Mesendoderm (in vitro differentiated cells): Measurements from ENCODE around the gene PRKCG.

ENCODE experiments used
- DNase-seq: peaks from one replicate; pipeline ENCODE4 v3.0.0; 2013
- H2AK5ac ChIP-seq: 2 replicates; pipeline ENCODE4 v1.6.1; 2013; ENCODE audit warnings: low read length, inconsistent platforms
- H2BK120ac ChIP-seq: 2 replicates; pipeline ENCODE4 v1.6.1; 2013; ENCODE audit warnings: low read depth, mild to moderate bottlenecking, low read length, moderate library complexity, mixed read lengths
- H2BK15ac ChIP-seq: replicated peaks from 2 replicates; pipeline ENCODE4 v1.6.1; 2013; ENCODE audit warnings: low read depth, mild to moderate bottlenecking, moderate library complexity
- H2BK5ac ChIP-seq: 2 replicates; pipeline ENCODE4 v1.6.1; 2013; ENCODE audit warnings: low read length, inconsistent platforms
- H3K18ac ChIP-seq: 2 replicates; pipeline ENCODE4 v1.6.1; 2013; ENCODE audit warnings: mild to moderate bottlenecking, low read length, mixed read lengths
- H3K23ac ChIP-seq: one replicate; pipeline ENCODE4 v1.6.1; 2013; ENCODE audit warnings: low read length
- H3K27ac ChIP-seq: 2 replicates; pipeline ENCODE4 v1.5.1; 2013; ENCODE audit warnings: low read depth, mild to moderate bottlenecking, inconsistent platforms, low read length, moderate library complexity
- H3K27me3 ChIP-seq: 2 replicates; pipeline ENCODE4 v1.6.1; 2013; ENCODE audit warnings: low read length, control low read depth, mild to moderate bottlenecking, inconsistent platforms; ENCODE audit not compliant: insufficient read depth, poor library complexity
- H3K36me3 ChIP-seq: 2 replicates; pipeline ENCODE4 v1.6.1; 2013; ENCODE audit warnings: low read length, inconsistent platforms; ENCODE audit not compliant: control insufficient read depth, insufficient read depth
- H3K4ac ChIP-seq: one replicate; pipeline ENCODE4 v1.6.1; 2013; ENCODE audit warnings: low read depth, mild to moderate bottlenecking, low read length, moderate library complexity
- H3K4me1 ChIP-seq: 2 replicates; pipeline ENCODE4 v1.6.1; 2013; ENCODE audit warnings: low read depth, low read length, inconsistent platforms; ENCODE audit not compliant: control insufficient read depth
- H3K4me2 ChIP-seq: 2 replicates; pipeline ENCODE4 v1.6.1; 2013; ENCODE audit warnings: low read length
- H3K4me3 ChIP-seq: 2 replicates; pipeline ENCODE4 v1.5.1; 2013; ENCODE audit warnings: mild to moderate bottlenecking, low read length
- H3K56ac ChIP-seq: one replicate; pipeline ENCODE4 v1.6.1; 2013; ENCODE audit warnings: low read length
- H3K79me1 ChIP-seq: 2 replicates; pipeline ENCODE4 v1.6.1; 2013; ENCODE audit warnings: low read length, inconsistent platforms
- H3K79me2 ChIP-seq: 2 replicates; pipeline ENCODE4 v1.6.1; 2013; ENCODE audit warnings: mild to moderate bottlenecking, low read length; ENCODE audit not compliant: control insufficient read depth, insufficient read depth
- H3K9ac ChIP-seq: 2 replicates; pipeline ENCODE4 v1.6.1; 2013; ENCODE audit warnings: low read length, inconsistent platforms
- H4K5ac ChIP-seq: one replicate; pipeline ENCODE4 v1.6.1; 2013; ENCODE audit warnings: low read length
- H4K8ac ChIP-seq: one replicate; pipeline ENCODE4 v1.6.1; 2013; ENCODE audit warnings: low read depth, mild to moderate bottlenecking, control low read depth, low read length, moderate library complexity
- WGBS: extraction: QIAGEN DNeasy Blood & Tissue Kit; methylation state at CpG from one replicate; pipeline ENCODE4 v1.1.7; 2013; ENCODE audit warnings: low lambda C conversion rate, missing lambda C conversion rate; ENCODE audit not compliant: insufficient coverage; ENCODE audit errors: extremely low coverage; 5-methylcytosine and 5-hydroxymethylcytosine counted together

Gene PRKCG

DNA sequence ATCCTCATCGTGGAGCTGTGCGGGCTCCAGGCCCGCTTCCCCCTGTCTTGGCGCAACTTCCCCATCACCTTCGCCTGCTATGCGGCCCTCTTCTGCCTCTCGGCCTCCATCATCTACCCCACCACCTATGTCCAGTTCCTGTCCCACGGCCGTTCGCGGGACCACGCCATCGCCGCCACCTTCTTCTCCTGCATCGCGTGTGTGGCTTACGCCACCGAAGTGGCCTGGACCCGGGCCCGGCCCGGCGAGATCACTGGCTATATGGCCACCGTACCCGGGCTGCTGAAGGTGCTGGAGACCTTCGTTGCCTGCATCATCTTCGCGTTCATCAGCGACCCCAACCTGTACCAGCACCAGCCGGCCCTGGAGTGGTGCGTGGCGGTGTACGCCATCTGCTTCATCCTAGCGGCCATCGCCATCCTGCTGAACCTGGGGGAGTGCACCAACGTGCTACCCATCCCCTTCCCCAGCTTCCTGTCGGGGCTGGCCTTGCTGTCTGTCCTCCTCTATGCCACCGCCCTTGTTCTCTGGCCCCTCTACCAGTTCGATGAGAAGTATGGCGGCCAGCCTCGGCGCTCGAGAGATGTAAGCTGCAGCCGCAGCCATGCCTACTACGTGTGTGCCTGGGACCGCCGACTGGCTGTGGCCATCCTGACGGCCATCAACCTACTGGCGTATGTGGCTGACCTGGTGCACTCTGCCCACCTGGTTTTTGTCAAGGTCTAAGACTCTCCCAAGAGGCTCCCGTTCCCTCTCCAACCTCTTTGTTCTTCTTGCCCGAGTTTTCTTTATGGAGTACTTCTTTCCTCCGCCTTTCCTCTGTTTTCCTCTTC is 8.0 kb upstream of the PRKCG start:
- no peak overlapping the region for H2AK5ac ChIP-seq
- H3K56ac ChIP-seq, result no peak overlapping the region
- H3K27ac ChIP-seq, result no peak overlapping the region
- H3K18ac ChIP-seq, result no peak overlapping the region
- H3K4ac ChIP-seq, result no peak overlapping the region
- no peak overlapping the region for H4K5ac ChIP-seq
- no peak overlapping the region for H2BK15ac ChIP-seq
- H3K27me3 ChIP-seq, result no peaks in the 10 kb centered on the region
- no peak overlapping the region for H2BK120ac ChIP-seq
- no peaks in the 10 kb centered on the region for H3K4me1 ChIP-seq
- no CpG with 5 or more reads among the region's 51 CpGs for WGBS
- DNase-seq, result no peak
- H3K79me2 ChIP-seq, result peaks cover 6% of the 10 kb centered on the region
- H4K8ac ChIP-seq, result no peak overlapping the region
- H3K79me1 ChIP-seq, result peaks cover 10% of the 10 kb centered on the region
- no peak overlapping the region for H3K23ac ChIP-seq
- H3K9ac ChIP-seq, result no peak overlapping the region
- H2BK5ac ChIP-seq, result no peak overlapping the region
- H3K4me3 ChIP-seq, result no peak overlapping the region
- no peak overlapping the region for H3K4me2 ChIP-seq
- peaks cover 3% of the 10 kb centered on the region for H3K36me3 ChIP-seq

DNA sequence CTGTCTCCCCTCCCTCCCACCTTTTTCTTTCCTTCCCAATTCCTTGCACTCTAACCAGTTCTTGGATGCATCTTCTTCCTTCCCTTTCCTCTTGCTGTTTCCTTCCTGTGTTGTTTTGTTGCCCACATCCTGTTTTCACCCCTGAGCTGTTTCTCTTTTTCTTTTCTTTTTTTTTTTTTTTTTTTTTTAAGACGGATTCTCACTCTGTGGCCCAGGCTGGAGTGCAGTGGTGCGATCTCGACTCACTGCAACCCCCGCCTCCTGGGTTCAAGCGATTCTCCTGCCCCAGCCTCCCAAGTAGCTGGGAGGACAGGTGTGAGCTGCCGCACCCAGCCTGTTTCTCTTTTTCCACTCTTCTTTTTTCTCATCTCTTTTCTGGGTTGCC is 7.4 kb upstream of the PRKCG start:
- Histone ChIP-seq H4K5ac (no peak overlapping the region), H3K27me3 (no peaks in the 10 kb centered on the region), H3K4me1 (no peaks in the 10 kb centered on the region), H2BK15ac (no peak overlapping the region), H3K9ac (no peak overlapping the region), H2BK120ac (no peak overlapping the region), H2BK5ac (no peak overlapping the region), H2AK5ac (no peak overlapping the region), H3K79me1 (peaks cover 10% of the 10 kb centered on the region), H3K56ac (no peak overlapping the region), H3K4me3 (no peak overlapping the region), H3K4ac (no peak overlapping the region), H3K23ac (no peak overlapping the region), H4K8ac (no peak overlapping the region), H3K36me3 (peaks cover 3% of the 10 kb centered on the region), H3K4me2 (no peak overlapping the region), H3K27ac (no peak overlapping the region), H3K79me2 (peaks cover 4% of the 10 kb centered on the region), H3K18ac (no peak overlapping the region)
- DNase-seq, result no peak
- no CpG with 5 or more reads among the region's 6 CpGs for WGBS

DNA sequence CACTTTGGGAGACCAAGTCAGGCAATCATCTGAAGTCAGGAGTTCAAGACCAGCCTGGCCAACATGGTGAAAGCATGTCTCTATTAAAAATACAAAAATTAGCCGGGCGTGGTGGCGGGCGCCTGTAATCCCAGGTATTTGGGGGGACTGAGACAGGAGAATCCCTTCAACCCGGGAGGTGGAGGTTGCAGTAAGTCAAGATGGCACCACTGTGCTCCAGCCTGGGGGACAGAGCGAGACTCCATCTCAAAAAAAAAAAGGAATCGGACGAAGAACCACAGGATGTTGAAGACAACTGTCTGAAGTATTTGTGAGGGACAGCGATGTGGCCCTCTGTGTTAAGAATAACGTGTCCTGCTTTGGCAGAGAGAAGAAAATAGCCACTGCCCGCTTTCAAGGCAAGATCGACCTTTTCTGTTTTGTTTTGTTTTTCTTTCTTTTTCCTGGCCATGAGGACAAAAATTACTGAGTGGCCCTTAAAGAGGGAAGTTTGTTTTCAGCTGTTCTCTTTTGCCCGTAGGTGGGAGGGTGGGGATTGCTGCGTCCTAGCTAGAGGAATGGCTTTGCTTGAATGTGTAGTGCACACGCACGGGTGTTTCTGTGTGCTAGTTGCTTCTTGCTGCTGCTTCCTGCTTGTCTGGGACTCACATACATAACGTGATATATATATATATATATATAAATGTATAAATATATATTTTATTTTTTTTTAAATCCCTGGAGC is 6.2 kb upstream of the PRKCG start:
- Histone ChIP-seq H3K36me3 (peaks cover 3% of the 10 kb centered on the region), H2BK120ac (no peak overlapping the region), H3K4ac (no peak overlapping the region), H2AK5ac (no peak overlapping the region), H4K8ac (no peak overlapping the region), H2BK5ac (no peak overlapping the region), H3K23ac (no peak overlapping the region), H3K4me3 (no peak overlapping the region), H3K4me1 (no peaks in the 10 kb centered on the region), H3K9ac (no peak overlapping the region), H3K18ac (no peak overlapping the region), H3K56ac (no peak overlapping the region), H3K79me1 (peaks cover 8% of the 10 kb centered on the region), H3K27ac (no peak overlapping the region), H3K4me2 (no peak overlapping the region), H2BK15ac (no peak overlapping the region), H3K27me3 (no peaks in the 10 kb centered on the region), H4K5ac (no peak overlapping the region), H3K79me2 (no peaks in the 10 kb centered on the region)
- WGBS, result no CpG with 5 or more reads among the region's 17 CpGs
- no peak for DNase-seq

DNA sequence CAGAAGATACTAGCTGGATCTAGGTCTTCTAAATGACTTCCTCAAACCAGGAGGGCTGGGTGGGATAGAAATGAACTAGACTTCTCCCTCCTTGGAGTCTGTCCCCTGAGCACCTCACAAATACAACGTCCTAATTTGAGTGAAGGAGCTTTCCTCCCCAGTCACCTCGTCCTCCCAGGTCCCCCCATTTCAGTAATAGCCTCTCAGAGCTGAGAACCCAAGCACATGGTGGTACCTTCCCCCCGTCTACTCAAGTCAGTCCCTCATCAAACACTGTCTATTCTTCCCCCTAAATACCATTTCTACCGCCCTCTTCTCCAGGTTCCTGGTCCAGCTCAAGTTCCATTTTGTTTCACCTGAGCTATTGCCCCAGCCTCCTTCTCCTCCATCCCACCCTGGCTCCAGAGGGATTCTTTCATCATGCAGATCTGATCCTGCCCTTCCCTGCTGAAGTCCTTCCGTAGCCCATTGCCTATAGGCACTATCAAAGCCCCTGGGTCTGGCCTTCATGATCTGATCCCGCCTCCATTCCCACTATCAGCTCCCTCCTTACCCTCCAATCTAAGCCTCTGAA is 5.3 kb upstream of the PRKCG start:
- H2BK5ac ChIP-seq, result no peak overlapping the region
- H3K56ac ChIP-seq, result no peak overlapping the region
- H4K5ac ChIP-seq, result no peak overlapping the region
- H2AK5ac ChIP-seq, result no peak overlapping the region
- no peak overlapping the region for H2BK15ac ChIP-seq
- H3K4ac ChIP-seq, result no peak overlapping the region
- no peaks in the 10 kb centered on the region for H3K27me3 ChIP-seq
- H3K27ac ChIP-seq, result no peak overlapping the region
- H4K8ac ChIP-seq, result no peak overlapping the region
- H3K36me3 ChIP-seq, result peaks cover 3% of the 10 kb centered on the region
- no peak overlapping the region for H3K4me3 ChIP-seq
- H3K79me2 ChIP-seq, result no peaks in the 10 kb centered on the region
- H3K18ac ChIP-seq, result no peak overlapping the region
- H2BK120ac ChIP-seq, result no peak overlapping the region
- WGBS, result no CpG with 5 or more reads among the region's 6 CpGs
- no peak for DNase-seq
- H3K4me1 ChIP-seq, result peaks cover 3% of the 10 kb centered on the region
- H3K79me1 ChIP-seq, result peaks cover 5% of the 10 kb centered on the region
- no peak overlapping the region for H3K23ac ChIP-seq
- H3K4me2 ChIP-seq, result no peak overlapping the region
- H3K9ac ChIP-seq, result no peak overlapping the region

DNA sequence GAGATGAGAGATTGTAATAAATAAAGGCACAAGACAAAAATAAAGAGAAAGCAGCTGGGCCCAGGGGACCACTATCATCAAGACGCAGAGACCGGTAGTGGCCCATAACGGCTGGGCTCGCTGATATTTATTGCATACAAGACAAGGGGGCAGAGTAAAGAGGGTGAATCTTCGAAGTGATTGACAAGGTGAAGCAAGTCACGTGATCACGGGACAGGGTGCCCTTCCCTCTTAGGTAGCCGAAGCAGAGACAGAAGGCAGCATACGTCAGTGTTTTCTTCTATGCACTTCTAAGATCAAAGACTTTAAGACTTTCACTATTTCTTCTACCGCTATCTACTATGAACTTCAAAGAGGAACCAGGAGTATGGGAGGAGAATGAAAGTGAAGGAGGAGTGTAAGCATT is 4.6 kb upstream of the PRKCG start:
- WGBS, result no CpG with 5 or more reads among the region's 10 CpGs
- Histone ChIP-seq H3K56ac (no peak overlapping the region), H2BK120ac (no peak overlapping the region), H3K27me3 (no peaks in the 10 kb centered on the region), H3K4me3 (no peak overlapping the region), H3K18ac (no peak overlapping the region), H3K4ac (no peak overlapping the region), H3K9ac (no peak overlapping the region), H2BK5ac (no peak overlapping the region), H3K4me2 (no peak overlapping the region), H3K79me1 (peaks cover 5% of the 10 kb centered on the region), H2BK15ac (no peak overlapping the region), H3K4me1 (peaks cover 3% of the 10 kb centered on the region), H4K5ac (no peak overlapping the region), H3K27ac (no peak overlapping the region), H2AK5ac (no peak overlapping the region), H4K8ac (no peak overlapping the region), H3K36me3 (peaks cover 3% of the 10 kb centered on the region), H3K79me2 (no peaks in the 10 kb centered on the region), H3K23ac (no peak overlapping the region)
- no peak for DNase-seq
